HEK293 (cell line): ENCODE results near the gene TPGS2.

ENCODE experiments used
- CTCF ChIA-PET: fragments of 350-600 bp; formaldehyde crosslinking; extraction: SDS; loops from one replicate; lab custom pipeline; 2021; ENCODE audit warnings: antibody characterized with exemption; lab: Yijun Ruan, JAX
- POLR2A ChIA-PET: fragments of 300-600 bp; formaldehyde crosslinking; extraction: SDS; loops from one replicate; lab custom pipeline; 2020; ENCODE audit warnings: antibody characterized with exemption, inconsistent platforms; lab: Yijun Ruan, JAX
- H3K27ac ChIP-seq: fragments of 200-500 bp; sonication (Bioruptor generic); 2 replicates; pipeline ENCODE4 v1.5.1; 2014; ENCODE audit warnings: low read depth, low read length, control low read depth, inconsistent platforms; ENCODE audit errors: extremely low read depth
- H3K36me3 ChIP-seq, 2 experiments: fragments of 200-500 bp in 1 of 2; sonication (Bioruptor generic) in 1 of 2; 1 replicate in 1 of 2; 2 replicates in 1 of 2; pipeline ENCODE4 v1.5.1; 2014 to 2017; ENCODE audit warnings: inconsistent platforms in 2 of 2, low read length in 2 of 2; ENCODE audit not compliant: control insufficient read depth in 2 of 2, insufficient read depth in 1 of 2
- H3K4me1 ChIP-seq: fragments of 200-500 bp; sonication (Bioruptor generic); 2 replicates; pipeline ENCODE4 v1.5.1; 2014; ENCODE audit warnings: mild to moderate bottlenecking, low read length, inconsistent platforms; ENCODE audit not compliant: control insufficient read depth, insufficient read depth
- H3K4me3 ChIP-seq: 2 replicates; pipeline ENCODE4 v1.5.1; 2011; ENCODE audit warnings: low read depth, mild to moderate bottlenecking, control low read depth, low read length, moderate library complexity
- H3K9me3 ChIP-seq: fragments of 200-500 bp; sonication (Bioruptor generic); 2 replicates; pipeline ENCODE4 v1.5.1; 2014; ENCODE audit warnings: low read depth, low read length, inconsistent platforms; ENCODE audit not compliant: control insufficient read depth, insufficient read depth
- ELK4 ChIP-seq: IDR thresholded peaks from 2 replicates; pipeline ENCODE4 v1.6.1; 2011; ENCODE audit warnings: mild to moderate bottlenecking, low read depth, low read length, borderline replicate concordance
- GFI1B ChIP-seq: fragments of 450-650 bp; formaldehyde crosslinking; IDR thresholded peaks from 2 replicates; pipeline ENCODE4 v1.5.1; 2016; ENCODE audit warnings: missing biosample characterization, missing genetic modification characterization
- HIC1 ChIP-seq: fragments of 450-650 bp; formaldehyde crosslinking; IDR thresholded peaks from 2 replicates; pipeline ENCODE4 v1.5.1; 2016; ENCODE audit warnings: missing biosample characterization, missing genetic modification characterization
- KLF17 ChIP-seq: fragments of 450-650 bp; formaldehyde crosslinking; IDR thresholded peaks from 2 replicates; pipeline ENCODE4 v1.5.1; 2016; ENCODE audit warnings: missing biosample characterization, missing genetic modification characterization
- KLF7 ChIP-seq: fragments of 450-650 bp; formaldehyde crosslinking; IDR thresholded peaks from 2 replicates; pipeline ENCODE4 v1.5.1; 2016; ENCODE audit warnings: missing biosample characterization, missing genetic modification characterization, borderline replicate concordance
- KLF9 ChIP-seq: fragments of 450-650 bp; formaldehyde crosslinking; IDR thresholded peaks from 2 replicates; pipeline ENCODE4 v1.5.1; 2016; ENCODE audit warnings: missing biosample characterization, missing genetic modification characterization, low read depth
- MEIS1 ChIP-seq: sonication (generic); formaldehyde crosslinking; IDR thresholded peaks from 2 replicates; pipeline ENCODE4 v1.8.1; 2022; ENCODE audit warnings: missing genetic modification reagents, mild to moderate bottlenecking, borderline replicate concordance
- SP7 ChIP-seq: fragments of 450-650 bp; formaldehyde crosslinking; IDR thresholded peaks from 2 replicates; pipeline ENCODE4 v1.5.1; 2016; ENCODE audit warnings: missing biosample characterization, missing genetic modification characterization
- TCF7L2 ChIP-seq: IDR thresholded peaks from 2 replicates; pipeline ENCODE4 v1.6.1; 2011; ENCODE audit warnings: low read depth, mild to moderate bottlenecking, inconsistent platforms, low read length, moderate library complexity, borderline replicate concordance
- ZNF175 ChIP-seq: fragments of 450-650 bp; formaldehyde crosslinking; IDR thresholded peaks from 2 replicates; pipeline ENCODE4 v1.5.1; 2016; ENCODE audit warnings: missing biosample characterization, missing genetic modification characterization
- ZNF302 ChIP-seq: fragments of 450-650 bp; formaldehyde crosslinking; IDR thresholded peaks from 2 replicates; pipeline ENCODE4 v1.5.1; 2016; ENCODE audit warnings: missing biosample characterization, missing genetic modification characterization, low read depth
- ZNF311 ChIP-seq: fragments of 450-650 bp; formaldehyde crosslinking; IDR thresholded peaks from 2 replicates; pipeline ENCODE4 v1.5.1; 2017; ENCODE audit warnings: missing biosample characterization, missing genetic modification characterization, borderline replicate concordance
- ZNF426 ChIP-seq: fragments of 450-650 bp; formaldehyde crosslinking; IDR thresholded peaks from 2 replicates; pipeline ENCODE4 v1.5.1; 2017; ENCODE audit warnings: missing biosample characterization, missing genetic modification characterization, mild to moderate bottlenecking, inconsistent platforms, moderate library complexity
- ZNF548 ChIP-seq: fragments of 450-650 bp; formaldehyde crosslinking; IDR thresholded peaks from 2 replicates; pipeline ENCODE4 v1.5.1; 2016; ENCODE audit warnings: missing biosample characterization, missing genetic modification characterization
- ZNF623 ChIP-seq: fragments of 450-650 bp; formaldehyde crosslinking; IDR thresholded peaks from 2 replicates; pipeline ENCODE4 v1.5.1; 2016; ENCODE audit warnings: missing biosample characterization, missing genetic modification characterization
- ZNF626 ChIP-seq: fragments of 450-650 bp; sonication (Bioruptor Pico); formaldehyde crosslinking; IDR thresholded peaks from 2 replicates; pipeline ENCODE4 v1.5.1; 2018; ENCODE audit warnings: missing biosample characterization, missing genetic modification characterization, inconsistent platforms
- ZNF629 ChIP-seq: fragments of 450-650 bp; formaldehyde crosslinking; IDR thresholded peaks from 2 replicates; pipeline ENCODE4 v1.5.1; 2017; ENCODE audit warnings: missing biosample characterization, missing genetic modification characterization
- ZNF639 ChIP-seq: fragments of 450-650 bp; formaldehyde crosslinking; IDR thresholded peaks from 2 replicates; pipeline ENCODE4 v1.5.1; 2016; ENCODE audit warnings: missing biosample characterization, missing genetic modification characterization
- ZNF664 ChIP-seq: fragments of 450-650 bp; formaldehyde crosslinking; IDR thresholded peaks from 2 replicates; pipeline ENCODE4 v1.5.1; 2016; ENCODE audit warnings: missing biosample characterization, missing genetic modification characterization
- ZNF707 ChIP-seq: fragments of 450-650 bp; formaldehyde crosslinking; IDR thresholded peaks from 2 replicates; pipeline ENCODE4 v1.5.1; 2016; ENCODE audit warnings: missing biosample characterization, missing genetic modification characterization
- ZNF76 ChIP-seq: fragments of 450-650 bp; formaldehyde crosslinking; IDR thresholded peaks from 2 replicates; pipeline ENCODE4; 2016; ENCODE audit warnings: low read depth, missing biosample characterization, missing genetic modification characterization, borderline replicate concordance
- ZNF830 ChIP-seq: fragments of 450-650 bp; IDR thresholded peaks from 2 replicates; pipeline ENCODE4 v1.5.0; 2018; ENCODE audit warnings: missing biosample characterization, missing genetic modification characterization, low read depth, mild to moderate bottlenecking, moderate library complexity
- TF ChIP-seq, protein P1 (sequence below): fragments of 450-650 bp; formaldehyde crosslinking; IDR thresholded peaks from 2 replicates; pipeline ENCODE4 v1.5.1; 2016; ENCODE audit warnings: missing biosample characterization, missing genetic modification characterization, borderline replicate concordance

The TPGS2 gene

GRCh38 chr18:36856815-36857214 is 28.0 kb upstream of the TPGS2 start:
- H3K9me3 ChIP-seq: no peaks in the 10 kb centered on the region
- TF ChIP-seq ZNF623 (tag by site-specific recombination) (no peak), MEIS1 (CRISPR knock-in tag) (no peak), ZNF175 (tag by site-specific recombination) (no peak), ZNF311 (tag by site-specific recombination) (no peak), ZNF426 (tag by site-specific recombination) (no peak), TCF7L2 (no peak), ZNF830 (tag by site-specific recombination) (no peak), GFI1B (tag by site-specific recombination) (no peak), KLF7 (no peak), ZNF626 (tag by site-specific recombination) (no peak), ZNF639 (tag by site-specific recombination) (no peak), ZNF629 (no peak), KLF9 (tag by site-specific recombination) (no peak), ZNF302 (tag by site-specific recombination) (no peak), ZNF548 (tag by site-specific recombination) (no peak)
- TF ChIP-seq, protein P1, sequence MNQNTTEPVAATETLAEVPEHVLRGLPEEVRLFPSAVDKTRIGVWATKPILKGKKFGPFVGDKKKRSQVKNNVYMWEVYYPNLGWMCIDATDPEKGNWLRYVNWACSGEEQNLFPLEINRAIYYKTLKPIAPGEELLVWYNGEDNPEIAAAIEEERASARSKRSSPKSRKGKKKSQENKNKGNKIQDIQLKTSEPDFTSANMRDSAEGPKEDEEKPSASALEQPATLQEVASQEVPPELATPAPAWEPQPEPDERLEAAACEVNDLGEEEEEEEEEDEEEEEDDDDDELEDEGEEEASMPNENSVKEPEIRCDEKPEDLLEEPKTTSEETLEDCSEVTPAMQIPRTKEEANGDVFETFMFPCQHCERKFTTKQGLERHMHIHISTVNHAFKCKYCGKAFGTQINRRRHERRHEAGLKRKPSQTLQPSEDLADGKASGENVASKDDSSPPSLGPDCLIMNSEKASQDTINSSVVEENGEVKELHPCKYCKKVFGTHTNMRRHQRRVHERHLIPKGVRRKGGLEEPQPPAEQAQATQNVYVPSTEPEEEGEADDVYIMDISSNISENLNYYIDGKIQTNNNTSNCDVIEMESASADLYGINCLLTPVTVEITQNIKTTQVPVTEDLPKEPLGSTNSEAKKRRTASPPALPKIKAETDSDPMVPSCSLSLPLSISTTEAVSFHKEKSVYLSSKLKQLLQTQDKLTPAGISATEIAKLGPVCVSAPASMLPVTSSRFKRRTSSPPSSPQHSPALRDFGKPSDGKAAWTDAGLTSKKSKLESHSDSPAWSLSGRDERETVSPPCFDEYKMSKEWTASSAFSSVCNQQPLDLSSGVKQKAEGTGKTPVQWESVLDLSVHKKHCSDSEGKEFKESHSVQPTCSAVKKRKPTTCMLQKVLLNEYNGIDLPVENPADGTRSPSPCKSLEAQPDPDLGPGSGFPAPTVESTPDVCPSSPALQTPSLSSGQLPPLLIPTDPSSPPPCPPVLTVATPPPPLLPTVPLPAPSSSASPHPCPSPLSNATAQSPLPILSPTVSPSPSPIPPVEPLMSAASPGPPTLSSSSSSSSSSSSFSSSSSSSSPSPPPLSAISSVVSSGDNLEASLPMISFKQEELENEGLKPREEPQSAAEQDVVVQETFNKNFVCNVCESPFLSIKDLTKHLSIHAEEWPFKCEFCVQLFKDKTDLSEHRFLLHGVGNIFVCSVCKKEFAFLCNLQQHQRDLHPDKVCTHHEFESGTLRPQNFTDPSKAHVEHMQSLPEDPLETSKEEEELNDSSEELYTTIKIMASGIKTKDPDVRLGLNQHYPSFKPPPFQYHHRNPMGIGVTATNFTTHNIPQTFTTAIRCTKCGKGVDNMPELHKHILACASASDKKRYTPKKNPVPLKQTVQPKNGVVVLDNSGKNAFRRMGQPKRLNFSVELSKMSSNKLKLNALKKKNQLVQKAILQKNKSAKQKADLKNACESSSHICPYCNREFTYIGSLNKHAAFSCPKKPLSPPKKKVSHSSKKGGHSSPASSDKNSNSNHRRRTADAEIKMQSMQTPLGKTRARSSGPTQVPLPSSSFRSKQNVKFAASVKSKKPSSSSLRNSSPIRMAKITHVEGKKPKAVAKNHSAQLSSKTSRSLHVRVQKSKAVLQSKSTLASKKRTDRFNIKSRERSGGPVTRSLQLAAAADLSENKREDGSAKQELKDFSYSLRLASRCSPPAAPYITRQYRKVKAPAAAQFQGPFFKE (tag by site-specific recombination): no peak
- CTCF ChIA-PET: interaction anchor here (0.7 kb wide), 1 partner anchor 14 kb away, joined by 6 read pairs; no protein-coding TSS in a partner anchor
- no peaks in the 10 kb centered on the region for H3K4me1 ChIP-seq
- POLR2A ChIA-PET: no interaction called here
- H3K27ac ChIP-seq: no peak overlapping the region
- H3K4me3 ChIP-seq: no peak overlapping the region
- H3K36me3 ChIP-seq: peaks cover 0 to 6% of the 10 kb centered on the region in 2 experiments; a peak in 1 of 3 replicates

DNA sequence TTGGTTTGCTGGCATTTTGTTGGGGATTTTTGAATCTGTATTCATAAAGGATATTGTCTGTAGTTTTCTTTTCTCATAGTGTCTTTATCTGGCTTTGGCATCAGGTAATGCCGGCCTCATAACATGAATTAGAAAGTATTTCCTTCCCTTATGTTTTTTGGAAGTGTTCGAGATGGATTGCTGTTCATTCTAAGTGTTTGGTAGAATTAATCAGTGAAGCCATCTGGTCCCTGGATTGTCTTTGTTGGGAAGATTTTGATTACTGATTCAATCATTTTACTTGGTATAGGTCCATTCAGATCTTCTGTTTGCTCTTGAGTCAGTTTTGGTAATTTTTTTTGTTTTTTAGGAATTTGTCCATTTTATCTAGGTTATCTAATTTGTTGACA is 22.4 kb upstream of the TPGS2 start:
- ChIA-PET POLR2A (no interaction called here), CTCF (interaction anchor here (0.7 kb wide), 1 partner anchor 376 kb away, joined by 3 read pairs; no protein-coding TSS in a partner anchor)
- no peaks in the 10 kb centered on the region for H3K9me3 ChIP-seq
- peaks cover 0 to 6% of the 10 kb centered on the region in 2 experiments; a peak in 1 of 3 replicates for H3K36me3 ChIP-seq
- no peaks in the 10 kb centered on the region for H3K4me1 ChIP-seq
- H3K4me3 ChIP-seq: no peak overlapping the region
- H3K27ac ChIP-seq: no peak overlapping the region
- no peak for TF ChIP-seq HIC1 (tag by site-specific recombination)
- no peak for TF ChIP-seq ZNF664 (tag by site-specific recombination)
- no peak for TF ChIP-seq KLF17
- no peak for TF ChIP-seq ZNF639 (tag by site-specific recombination)
- no peak for TF ChIP-seq ZNF707 (tag by site-specific recombination)
- TF ChIP-seq SP7 (tag by site-specific recombination): no peak
- TF ChIP-seq ELK4: no peak
- no peak for TF ChIP-seq ZNF76 (tag by site-specific recombination)
